ENCODE measurements around the gene CEP78.

Gene CEP78

GRCh38 chr9:78320875-78321496 is 85.1 kb downstream of the CEP78 start:
- TF ChIP-seq CTCF (conservative IDR thresholded peaks at IDR 0.05) (no peak), ZFX (IDR thresholded peaks at IDR 0.05) (no peak)

GRCh38 chr9:78321505-78321904 is 85.6 kb downstream of the CEP78 start:
- TF ChIP-seq ZFX (IDR thresholded peaks at IDR 0.05): no peak
- no peak for TF ChIP-seq CTCF (conservative IDR thresholded peaks at IDR 0.05)
- no peak overlapping the region for H3K27ac ChIP-seq

More at GRCh38 chr9:78320875-78321496, 85.1 kb downstream of the CEP78 start:
- H3K27ac ChIP-seq: no peak overlapping the region

- H3K27ac ChIP-seq: no peak overlapping the region
Observed at GRCh38 chr9:78324068-78324650, 88.3 kb downstream of the CEP78 start.

GRCh38 chr9:78324682-78325081 is 88.8 kb downstream of the CEP78 start:
- H3K27ac ChIP-seq: no peak overlapping the region
- TF ChIP-seq ZFX (IDR thresholded peaks at IDR 0.05) (no peak), CTCF (conservative IDR thresholded peaks at IDR 0.05) (no peak)

More at GRCh38 chr9:78324068-78324650, 88.3 kb downstream of the CEP78 start:
- TF ChIP-seq ZFX (IDR thresholded peaks at IDR 0.05): no peak
- no peak for TF ChIP-seq CTCF (conservative IDR thresholded peaks at IDR 0.05)

GRCh38 chr9:78325343-78325742 is 89.5 kb downstream of the CEP78 start:
- H3K27ac ChIP-seq: no peak overlapping the region
- TF ChIP-seq CTCF (conservative IDR thresholded peaks at IDR 0.05) (no peak), ZFX (IDR thresholded peaks at IDR 0.05) (no peak)

- TF ChIP-seq CTCF (conservative IDR thresholded peaks at IDR 0.05): no peak
- no peak for TF ChIP-seq ZFX (IDR thresholded peaks at IDR 0.05)
- no peak overlapping the region for H3K27ac ChIP-seq
Observed at GRCh38 chr9:78325846-78326360, 90.0 kb downstream of the CEP78 start.

- H3K27ac ChIP-seq: no peak overlapping the region
- no peak for TF ChIP-seq ZFX (IDR thresholded peaks at IDR 0.05)
- TF ChIP-seq CTCF (conservative IDR thresholded peaks at IDR 0.05): no peak
Observed at GRCh38 chr9:78326564-78326963, 90.7 kb downstream of the CEP78 start.

Measured in C4-2B (cell line).